Transverse colon (tissue), 4 donors: Measurements from ENCODE around the gene GJD4. TPM values are rescaled to one million over a fixed set of nuclear protein-coding genes. Genes with fewer than 3 reads are reported as not detected.

ENCODE experiments used
- DNase-seq: peaks from one replicate; pipeline ENCODE4 v3.0.0-alpha.2; 2019
- H3K27ac ChIP-seq, 4 donors: fragments of 200-600 bp; sonication (generic); 2 replicates each; pipeline ENCODE4 v1.5.1; 2016 to 2018; ENCODE audit warnings: inconsistent platforms in 4 of 4
- H3K27me3 ChIP-seq: fragments of 200-600 bp; sonication (generic); 2 replicates; pipeline ENCODE4 v1.5.1; 2017; ENCODE audit warnings: inconsistent platforms
- H3K36me3 ChIP-seq, 4 donors: fragments of 200-600 bp; sonication (generic); 2 replicates each; pipeline ENCODE4 v1.5.1; 2017 to 2019; ENCODE audit warnings: inconsistent platforms in 4 of 4
- H3K4me1 ChIP-seq, 4 donors: fragments of 200-600 bp; sonication (generic); 2 replicates each; pipeline ENCODE4 v1.5.1; 2017 to 2020; ENCODE audit warnings: inconsistent platforms in 4 of 4
- H3K4me3 ChIP-seq, 4 donors: fragments of 200-600 bp; sonication (generic); 1 replicate in 1 of 4; 2 replicates in 3 of 4; pipeline versions ENCODE4 v1.5.1 to v1.6.1; 2017 to 2019; ENCODE audit warnings: inconsistent platforms in 4 of 4
- H3K9me3 ChIP-seq, 2 donors: fragments of 200-600 bp; sonication (generic); 2 replicates each; pipeline ENCODE4 v1.5.1; 2017 to 2019; ENCODE audit warnings: inconsistent platforms in 2 of 2
- CTCF ChIP-seq, 5 experiments: fragments of 200-600 bp in 3 of 5; fragments of 450-650 bp in 2 of 5; sonication (generic) in 3 of 5; IDR thresholded peaks; 1 replicate in 2 of 5; 2 replicates in 3 of 5; pipeline ENCODE4 v1.5.1; 2016 to 2017; ENCODE audit warnings: antibody characterized with exemption in 5 of 5, inconsistent platforms in 3 of 5, mild to moderate bottlenecking in 2 of 5, moderate library complexity in 1 of 5
- EP300 ChIP-seq: sonication (generic); formaldehyde crosslinking; IDR thresholded peaks from one replicate; pipeline ENCODE4 v1.6.1; 2017; ENCODE audit warnings: antibody characterized with exemption, low read depth
- POLR2A ChIP-seq: fragments of 450-650 bp; IDR thresholded peaks from one replicate; pipeline ENCODE4 v1.6.1; 2016; ENCODE audit warnings: antibody characterized with exemption, mild to moderate bottlenecking, moderate library complexity
- POLR2AphosphoS5 ChIP-seq, 3 donors: sonication (generic); formaldehyde crosslinking; IDR thresholded peaks; one replicate each; pipeline ENCODE4 v1.6.1; 2016; ENCODE audit warnings: antibody characterized with exemption in 3 of 3
- WGBS, 2 donors: methylation state at CpG; one replicate each; pipeline ENCODE4 v1.1.5; 2018; ENCODE audit warnings: low coverage in 1 of 2; 5-methylcytosine and 5-hydroxymethylcytosine counted together
- in situ Hi-C, 4 donors: fragments of 200-750 bp; cut with MboI; loops; one replicate each; pipeline versions ENCODE4 v1.15.0 to v1.15.1; 2017; ENCODE audit warnings: low sequenced_read_pairs in 3 of 4, low pct_ligation_motif_present in 1 of 4, low pct_unique_long_range_greater_than_20kb in 1 of 4
- intact Hi-C: fragments of 100-400 bp; cut with DNase I; formaldehyde crosslinking; loops from one replicate; pipeline ENCODE4 v1.15.1; 2023; ENCODE audit warnings: low total_unique reads
- total RNA-seq, 4 donors: library from RNA; depleted of rRNA; stranded (reverse); fragments of >200 nt; gene quantifications; one replicate each; pipeline ENCODE4 v1.1.0, GENCODE V29; 2016

Gene GJD4
- total RNA-seq, 4 donors from 2014 or later = not detected

GRCh38 chr10:35569836-35570235 is 35.3 kb upstream of the GJD4 start:
- Histone ChIP-seq H3K4me3 (no peak overlapping the region), H3K9me3 (no peaks in the 10 kb centered on the region), H3K27ac (no peak overlapping the region), H3K27me3 (no peaks in the 10 kb centered on the region), H3K4me1 (peaks cover 0 to 9% (median 3%) of the 10 kb centered on the region in 4 donors), H3K36me3 (peaks cover 0 to 31% (median 3%) of the 10 kb centered on the region in 4 donors)
- intact Hi-C loops = no loop called here
- WGBS, 2 donors = 94 to 98% methylated on average over 3 to 4 of the region's 4 CpGs
- DNase-seq = no peak
- in situ Hi-C loops = loop anchor here in 3 of 4 donors (25.0 kb wide), 2 partner anchors 333 to 458 kb away; no protein-coding TSS in a partner anchor
- TF ChIP-seq CTCF (IDR thresholded peaks at IDR 0.05) (no peak), POLR2A (no peak), POLR2AphosphoS5 (IDR thresholded peaks at IDR 0.05) (no peak), EP300 (no peak)

DNA sequence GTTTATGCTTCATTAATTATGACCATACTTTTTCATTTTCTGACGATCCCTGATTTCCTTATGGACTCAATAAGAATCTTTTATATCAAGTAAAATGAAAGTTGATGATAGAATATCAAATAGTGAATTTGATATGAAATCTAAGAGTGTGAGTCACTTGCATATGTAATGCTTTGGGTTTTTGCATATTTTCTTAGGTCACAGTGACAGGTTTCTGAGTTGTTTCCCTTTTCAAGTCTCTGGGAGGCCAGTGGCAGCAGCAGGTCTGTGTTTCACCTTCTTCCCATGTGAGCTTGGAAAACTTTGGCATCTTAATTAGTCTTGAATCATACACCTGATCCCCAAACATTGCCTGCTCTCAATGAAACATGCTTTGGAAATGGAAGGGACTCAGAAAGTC is 34.7 kb upstream of the GJD4 start:
- Histone ChIP-seq H3K4me3 (no peak overlapping the region), H3K27me3 (no peaks in the 10 kb centered on the region), H3K4me1 (peaks cover 0 to 3% (median under 1%) of the 10 kb centered on the region in 4 donors), H3K9me3 (no peaks in the 10 kb centered on the region), H3K36me3 (peaks cover 0 to 31% (median 3%) of the 10 kb centered on the region in 4 donors), H3K27ac (no peak overlapping the region)
- in situ Hi-C loops (loop anchor here in 3 of 4 donors (25.0 kb wide), 2 partner anchors 333 to 458 kb away; no protein-coding TSS in a partner anchor), intact Hi-C loops (no loop called here)
- WGBS, 2 donors = 82 to 90% methylated on average over 1 of the region's 1 CpG
- no peak for TF ChIP-seq CTCF (IDR thresholded peaks at IDR 0.05)
- TF ChIP-seq POLR2AphosphoS5 (IDR thresholded peaks at IDR 0.05) = no peak
- TF ChIP-seq POLR2A = no peak
- TF ChIP-seq EP300 = no peak
- DNase-seq = no peak

- no peak overlapping the region for H3K4me3 ChIP-seq
- TF ChIP-seq EP300 (no peak), CTCF (IDR thresholded peaks at IDR 0.05) (no peak), POLR2AphosphoS5 (IDR thresholded peaks at IDR 0.05) (no peak), POLR2A (no peak)
- WGBS, 2 donors = 100% methylated on average over 1 of the region's 1 CpG
- peaks cover 0 to 19% (median 3%) of the 10 kb centered on the region in 4 donors for H3K36me3 ChIP-seq
- no peak overlapping the region for H3K27ac ChIP-seq
- no peaks in the 10 kb centered on the region for H3K9me3 ChIP-seq
- intact Hi-C loops (no loop called here), in situ Hi-C loops (loop anchor here in 3 of 4 donors (25.0 kb wide), 2 partner anchors 335 to 460 kb away; no protein-coding TSS in a partner anchor)
- DNase-seq = no peak
- no peaks in the 10 kb centered on the region for H3K27me3 ChIP-seq
- no peaks in the 10 kb centered on the region for H3K4me1 ChIP-seq
Observed at GRCh38 chr10:35572583-35572982, 32.6 kb upstream of the GJD4 start.

DNA sequence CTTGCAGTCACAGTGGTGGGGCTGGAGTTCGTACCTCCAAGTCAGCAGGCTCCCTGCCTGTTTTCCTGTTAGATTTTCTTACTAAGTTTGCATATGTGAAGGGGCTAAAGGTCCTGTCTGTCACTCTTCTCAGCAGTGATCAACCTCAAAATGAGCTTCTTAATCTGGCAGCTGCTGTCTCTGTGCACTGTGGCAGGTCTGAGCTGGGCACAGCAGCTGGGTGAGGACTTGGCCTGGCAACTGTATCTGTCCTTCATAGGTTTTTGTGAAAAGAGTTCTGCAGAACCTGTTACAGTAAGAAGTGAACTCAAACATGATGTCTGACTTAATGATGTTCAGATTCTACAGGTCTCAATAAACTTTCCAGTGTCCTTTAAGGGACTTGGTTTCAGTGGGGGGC is 31.3 kb upstream of the GJD4 start:
- DNase-seq = no peak
- in situ Hi-C loops (loop anchor here in 3 of 4 donors (25.0 kb wide), 2 partner anchors 336 to 461 kb away; no protein-coding TSS in a partner anchor), intact Hi-C loops (no loop called here)
- H3K36me3 ChIP-seq = peaks cover 0 to 19% (median 3%) of the 10 kb centered on the region in 4 donors
- H3K9me3 ChIP-seq = no peaks in the 10 kb centered on the region
- TF ChIP-seq POLR2A = no peak
- TF ChIP-seq EP300 = no peak
- no peak for TF ChIP-seq POLR2AphosphoS5 (IDR thresholded peaks at IDR 0.05)
- TF ChIP-seq CTCF (IDR thresholded peaks at IDR 0.05) = no peak
- H3K4me3 ChIP-seq = no peak overlapping the region
- no peaks in the 10 kb centered on the region for H3K4me1 ChIP-seq
- no peaks in the 10 kb centered on the region for H3K27me3 ChIP-seq
- no peak overlapping the region for H3K27ac ChIP-seq
- WGBS, 2 donors = 79% methylated on average over 1 of the region's 1 CpG; no CpG with 5 or more reads in 1 of the 2 donors
